ENCODE measurements around the gene TARBP2. TPM values are rescaled to one million over a fixed set of nuclear protein-coding genes. Genes with fewer than 3 reads are reported as not detected.
A peak's percentile ranks its signal among the peaks of the same experiment; 100 is the strongest.

TARBP2 gene
- total RNA-seq, 2 donors from 2014 or later = 23.4 to 45.7 TPM

DNA sequence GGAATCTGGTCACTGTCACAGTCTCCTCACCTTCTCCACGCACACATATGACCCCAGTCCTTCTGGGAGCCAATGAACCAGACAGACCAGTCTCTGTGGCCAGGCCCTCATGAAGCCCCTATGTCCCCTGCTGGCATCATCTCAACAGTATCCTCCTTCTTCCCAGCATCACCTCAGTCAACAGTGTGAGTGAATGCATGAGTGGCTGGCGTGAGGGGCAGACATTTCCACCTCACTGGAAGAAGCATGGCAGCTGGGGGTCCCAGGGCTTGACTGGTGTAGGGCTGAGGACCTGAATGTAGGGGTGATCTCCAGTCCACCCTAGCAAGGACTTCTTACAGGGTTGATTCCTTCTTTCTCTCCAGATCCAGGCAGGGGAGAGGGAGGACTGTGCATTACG, 3.6 kb upstream of the TARBP2 start:
- Histone ChIP-seq H3K27ac (no peak overlapping the region), H3K36me3 (no peaks in the 10 kb centered on the region), H3K4me3 (no peak overlapping the region), H3K4me1 (replicated peaks) (peaks cover 13% of the 10 kb centered on the region), H3K27me3 (replicated peaks; ENCODE audit: insufficient read depth) (no peaks in the 10 kb centered on the region), H3K9me3 (no peaks in the 10 kb centered on the region)
- intact Hi-C loops (cut with DNase I) = no loop called here
- DNase-seq (ENCODE audit: low spot score) = no peak
- 88% methylated on average over 3 of the region's 3 CpGs for WGBS
- no peak for TF ChIP-seq POLR2A (IDR thresholded peaks at IDR 0.05)
- TF ChIP-seq, protein P1, sequence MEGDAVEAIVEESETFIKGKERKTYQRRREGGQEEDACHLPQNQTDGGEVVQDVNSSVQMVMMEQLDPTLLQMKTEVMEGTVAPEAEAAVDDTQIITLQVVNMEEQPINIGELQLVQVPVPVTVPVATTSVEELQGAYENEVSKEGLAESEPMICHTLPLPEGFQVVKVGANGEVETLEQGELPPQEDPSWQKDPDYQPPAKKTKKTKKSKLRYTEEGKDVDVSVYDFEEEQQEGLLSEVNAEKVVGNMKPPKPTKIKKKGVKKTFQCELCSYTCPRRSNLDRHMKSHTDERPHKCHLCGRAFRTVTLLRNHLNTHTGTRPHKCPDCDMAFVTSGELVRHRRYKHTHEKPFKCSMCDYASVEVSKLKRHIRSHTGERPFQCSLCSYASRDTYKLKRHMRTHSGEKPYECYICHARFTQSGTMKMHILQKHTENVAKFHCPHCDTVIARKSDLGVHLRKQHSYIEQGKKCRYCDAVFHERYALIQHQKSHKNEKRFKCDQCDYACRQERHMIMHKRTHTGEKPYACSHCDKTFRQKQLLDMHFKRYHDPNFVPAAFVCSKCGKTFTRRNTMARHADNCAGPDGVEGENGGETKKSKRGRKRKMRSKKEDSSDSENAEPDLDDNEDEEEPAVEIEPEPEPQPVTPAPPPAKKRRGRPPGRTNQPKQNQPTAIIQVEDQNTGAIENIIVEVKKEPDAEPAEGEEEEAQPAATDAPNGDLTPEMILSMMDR (IDR thresholded peaks at IDR 0.05) = no peak
- no peak for TF ChIP-seq POLR2AphosphoS5 (IDR thresholded peaks at IDR 0.05)

- Histone ChIP-seq H3K9me3 (no peaks in the 10 kb centered on the region), H3K4me3 (no peak overlapping the region), H3K4me1 (replicated peaks) (peaks cover 13% of the 10 kb centered on the region), H3K27me3 (replicated peaks; ENCODE audit: insufficient read depth) (no peaks in the 10 kb centered on the region), H3K36me3 (no peaks in the 10 kb centered on the region), H3K27ac (no peak overlapping the region)
- TF ChIP-seq POLR2A (IDR thresholded peaks at IDR 0.05) (no peak), POLR2AphosphoS5 (IDR thresholded peaks at IDR 0.05) (no peak)
- TF ChIP-seq, protein P1 (IDR thresholded peaks at IDR 0.05) = no peak
- intact Hi-C loops (cut with DNase I) = no loop called here
- 72% methylated on average over 2 of the region's 2 CpGs for WGBS
- DNase-seq (ENCODE audit: low spot score) = no peak
Observed at GRCh38 chr12:53498235-53498630, 2.9 kb upstream of the TARBP2 start.

- WGBS = under 1% methylated on average over 46 of the region's 51 CpGs
- TF ChIP-seq, protein P1 (IDR thresholded peaks at IDR 0.05) = no peak
- TF ChIP-seq POLR2A (IDR thresholded peaks at IDR 0.05) (no peak), POLR2AphosphoS5 (IDR thresholded peaks at IDR 0.05) (no peak)
- Histone ChIP-seq H3K4me1 (replicated peaks) (peaks cover 9% of the 10 kb centered on the region), H3K9me3 (no peaks in the 10 kb centered on the region), H3K4me3 (peak within 1 kb of the TSS; percentile 50 to 65), H3K27me3 (replicated peaks; ENCODE audit: insufficient read depth) (no peaks in the 10 kb centered on the region), H3K36me3 (no peaks in the 10 kb centered on the region), H3K27ac (peak within 1 kb of the TSS; percentile 95 to 97)
- intact Hi-C loops (cut with DNase I) = loop anchor here (5.0 to 10.0 kb wide), 3 partner anchors 47 to 445 kb away; partner anchors contain the start of genes AAAS, PCBP2 and TNS2
- DNase-seq (ENCODE audit: low spot score) = no peak
Observed at GRCh38 chr12:53499266-53500141, 1.6 kb upstream of the TARBP2 start, which contains the start of gene MAP3K12. TSS of gene MAP3K12 (minus strand) at chr12:53499458. CDS start at chr12:53487391, 12,067 bp downstream.

- WGBS = 1% methylated on average over 17 of the region's 17 CpGs
- Histone ChIP-seq H3K4me1 (replicated peaks) (peaks cover 9% of the 10 kb centered on the region), H3K4me3 (peak overlapping the region; percentile 50 to 65), H3K36me3 (no peaks in the 10 kb centered on the region), H3K9me3 (no peaks in the 10 kb centered on the region), H3K27me3 (replicated peaks; ENCODE audit: insufficient read depth) (no peaks in the 10 kb centered on the region), H3K27ac (peak overlapping the region; percentile 95 to 97)
- DNase-seq (ENCODE audit: low spot score) = no peak
- intact Hi-C loops (cut with DNase I) = loop anchor here (5.0 to 10.0 kb wide), 3 partner anchors 48 to 445 kb away; partner anchors contain the start of genes AAAS, PCBP2 and TNS2
- TF ChIP-seq POLR2AphosphoS5 (IDR thresholded peaks at IDR 0.05) (no peak), POLR2A (IDR thresholded peaks at IDR 0.05) (peak; percentile 94)
Observed at GRCh38 chr12:53500142-53500775, 824 bp upstream of the TARBP2 start.

DNA sequence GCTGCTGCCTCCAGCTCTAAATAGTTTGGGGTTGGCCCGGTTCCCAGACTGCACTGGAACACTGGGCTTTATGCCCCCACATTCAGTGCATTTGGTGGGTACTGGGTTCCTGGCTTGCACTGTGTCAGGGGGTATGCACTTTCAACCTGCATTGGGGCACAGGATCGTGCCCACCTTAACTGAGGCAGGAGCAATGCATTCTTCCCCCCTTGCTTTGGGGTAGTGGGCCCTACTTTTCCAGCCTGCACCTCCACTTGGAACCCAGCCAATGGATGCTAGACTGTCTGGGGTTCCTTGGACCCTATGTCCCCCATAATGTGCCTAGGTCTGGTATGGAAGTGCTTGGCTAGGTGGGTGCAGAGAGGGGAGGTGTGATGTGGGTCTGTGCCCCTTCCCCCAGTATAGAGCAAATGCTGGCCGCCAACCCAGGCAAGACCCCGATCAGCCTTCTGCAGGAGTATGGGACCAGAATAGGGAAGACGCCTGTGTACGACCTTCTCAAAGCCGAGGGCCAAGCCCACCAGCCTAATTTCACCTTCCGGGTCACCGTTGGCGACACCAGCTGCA, 615 bp downstream of the TARBP2 start:
- H3K4me1 ChIP-seq (replicated peaks) = peaks cover 9% of the 10 kb centered on the region
- H3K9me3 ChIP-seq = no peaks in the 10 kb centered on the region
- intact Hi-C loops (cut with DNase I) = loop anchor here (5.0 to 10.0 kb wide), 3 partner anchors 49 to 447 kb away; partner anchors contain the start of genes AAAS, PCBP2 and TNS2
- peak overlapping the region; percentile 50 to 65 for H3K4me3 ChIP-seq
- TF ChIP-seq POLR2A (IDR thresholded peaks at IDR 0.05) (no peak), POLR2AphosphoS5 (IDR thresholded peaks at IDR 0.05) (no peak)
- TF ChIP-seq, protein P1 (IDR thresholded peaks at IDR 0.05) = no peak
- no peaks in the 10 kb centered on the region for H3K27me3 ChIP-seq (replicated peaks; ENCODE audit: insufficient read depth)
- no peaks in the 10 kb centered on the region for H3K36me3 ChIP-seq
- H3K27ac ChIP-seq = peak overlapping the region; percentile 95 to 97
- DNase-seq (ENCODE audit: low spot score) = no peak
- 65% methylated on average over 10 of the region's 10 CpGs for WGBS
